Mesenchymal stem cell (in vitro differentiated cells and primary cell): ENCODE results near the gene ABTB2.
A peak's percentile ranks its signal among the peaks of the same experiment; 100 is the strongest.

Experiments used
- DNase-seq: peaks from one replicate; pipeline ENCODE4 v3.0.0-alpha.2; 2013
- H2AFZ ChIP-seq: one replicate; pipeline ENCODE4 v1.6.1; 2013; ENCODE audit warnings: low read depth, mild to moderate bottlenecking, control low read depth, inconsistent platforms, low read length, moderate library complexity
- H2AK5ac ChIP-seq: 2 replicates; pipeline ENCODE4 v1.6.1; 2013; ENCODE audit warnings: low read length, moderate library complexity, mild to moderate bottlenecking, inconsistent platforms; ENCODE audit not compliant: severe bottlenecking
- H2BK120ac ChIP-seq: one replicate; pipeline ENCODE4 v1.6.1; 2013; ENCODE audit warnings: low read depth, mild to moderate bottlenecking, inconsistent platforms, low read length, moderate library complexity
- H2BK12ac ChIP-seq, 2 experiments: one replicate each; pipeline ENCODE4 v1.6.1; 2013; ENCODE audit warnings: inconsistent platforms in 2 of 2, low read length in 2 of 2, mild to moderate bottlenecking in 2 of 2, moderate library complexity in 2 of 2, control low read depth in 1 of 2
- H2BK15ac ChIP-seq: one replicate; pipeline ENCODE4 v1.6.1; 2013; ENCODE audit warnings: mild to moderate bottlenecking, low read depth, inconsistent platforms; ENCODE audit not compliant: poor library complexity, severe bottlenecking
- H2BK5ac ChIP-seq: 2 replicates; pipeline ENCODE4 v1.6.1; 2013; ENCODE audit warnings: low read depth, mild to moderate bottlenecking, low read length, control low read depth, inconsistent platforms; ENCODE audit not compliant: poor library complexity, severe bottlenecking
- H3K14ac ChIP-seq, 2 experiments: one replicate each; pipeline ENCODE4 v1.6.1; 2013; ENCODE audit warnings: inconsistent platforms in 2 of 2, low read length in 2 of 2, control low read depth in 1 of 2, mild to moderate bottlenecking in 1 of 2, moderate library complexity in 1 of 2
- H3K18ac ChIP-seq, 2 experiments: one replicate each; pipeline ENCODE4 v1.6.1; 2013; ENCODE audit warnings: inconsistent platforms in 2 of 2, low read length in 2 of 2, control low read depth in 1 of 2, low read depth in 1 of 2, mild to moderate bottlenecking in 1 of 2
- H3K23ac ChIP-seq, 2 experiments: one replicate each; pipeline ENCODE4 v1.6.1; 2013; ENCODE audit warnings: inconsistent platforms in 2 of 2, low read length in 2 of 2, mild to moderate bottlenecking in 2 of 2, moderate library complexity in 2 of 2, control low read depth in 1 of 2
- H3K27ac ChIP-seq: 2 replicates; pipeline ENCODE4 v1.5.1; 2013; ENCODE audit warnings: mild to moderate bottlenecking, moderate library complexity, low read length, control low read depth, inconsistent platforms; ENCODE audit not compliant: poor library complexity, severe bottlenecking
- H3K27me3 ChIP-seq, 2 experiments: 2 replicates each; pipeline versions ENCODE4 v1.6.1 to v1.7.0; 2013; ENCODE audit warnings: low read length in 2 of 2, mild to moderate bottlenecking in 2 of 2, moderate library complexity in 2 of 2, control low read depth in 1 of 2, inconsistent platforms in 1 of 2; ENCODE audit not compliant: control insufficient read depth in 1 of 2, insufficient read depth in 1 of 2
- H3K36me3 ChIP-seq, 2 experiments: 2 replicates each; pipeline versions ENCODE4 v1.6.1 to v1.7.0; 2013; ENCODE audit warnings: low read length in 2 of 2, control low read depth in 1 of 2, inconsistent platforms in 1 of 2, low read depth in 1 of 2, mild to moderate bottlenecking in 1 of 2; ENCODE audit not compliant: insufficient read depth in 2 of 2, control insufficient read depth in 1 of 2
- H3K4ac ChIP-seq, 2 experiments: one replicate each; pipeline ENCODE4 v1.6.1; 2013; ENCODE audit warnings: inconsistent platforms in 2 of 2, low read length in 2 of 2, mild to moderate bottlenecking in 2 of 2, moderate library complexity in 2 of 2, control low read depth in 1 of 2, low read depth in 1 of 2
- H3K4me1 ChIP-seq: 2 replicates; pipeline ENCODE4 v1.6.1; 2013; ENCODE audit warnings: low read depth, low read length, control low read depth; ENCODE audit not compliant: control insufficient read depth, insufficient read depth
- H3K4me2 ChIP-seq: 2 replicates; pipeline ENCODE4 v1.6.1; 2013; ENCODE audit warnings: low read length, mild to moderate bottlenecking, inconsistent platforms; ENCODE audit not compliant: poor library complexity, severe bottlenecking
- H3K4me3 ChIP-seq, 2 experiments: 2 replicates each; pipeline versions ENCODE4 v1.5.1 to v1.7.0; 2013; ENCODE audit warnings: low read length in 2 of 2, mild to moderate bottlenecking in 2 of 2, control low read depth in 1 of 2, low read depth in 1 of 2; ENCODE audit not compliant: insufficient read depth in 1 of 2
- H3K79me1 ChIP-seq: replicated peaks from 2 replicates; pipeline ENCODE4 v1.6.1; 2013; ENCODE audit warnings: mild to moderate bottlenecking, control low read depth, low read length, inconsistent platforms; ENCODE audit not compliant: poor library complexity, severe bottlenecking
- H3K9ac ChIP-seq: 2 replicates; pipeline ENCODE4 v1.7.0; 2013; ENCODE audit warnings: mild to moderate bottlenecking, low read length, moderate library complexity
- H3K9me3 ChIP-seq: 2 replicates; pipeline ENCODE4 v1.7.0; 2013; ENCODE audit warnings: mild to moderate bottlenecking, low read length; ENCODE audit not compliant: control insufficient read depth
- H4K8ac ChIP-seq: one replicate; pipeline ENCODE4 v1.6.1; 2013; ENCODE audit warnings: inconsistent platforms, mild to moderate bottlenecking, low read length, moderate library complexity
- H4K91ac ChIP-seq: one replicate; pipeline ENCODE4 v1.6.1; 2013; ENCODE audit warnings: mild to moderate bottlenecking, low read length, inconsistent platforms
- WGBS: methylation state at CpG from one replicate; pipeline ENCODE4 v1.1.7; 2013; ENCODE audit warnings: mixed read lengths; 5-methylcytosine and 5-hydroxymethylcytosine counted together

Gene ABTB2

GRCh38 chr11:34206407-34207300 lies 151.2 kb downstream of the ABTB2 start:
- Histone ChIP-seq H3K27ac (no peak overlapping the region), H3K4me3 (no peak overlapping the region), H2AFZ (peak overlapping the region; percentile 15), H2BK12ac (no peak overlapping the region), H3K9ac (no peak overlapping the region), H3K36me3 (peaks cover 0 to 8% of the 10 kb centered on the region in 2 experiments), H3K23ac (no peak overlapping the region), H3K4ac (no peak overlapping the region), H3K4me1 (peaks cover 35% of the 10 kb centered on the region), H3K27me3 (no peaks in the 10 kb centered on the region), H3K18ac (peak overlapping the region in 1 of 2 experiments; percentile 25), H3K9me3 (no peaks in the 10 kb centered on the region), H4K91ac (no peak overlapping the region), H2BK120ac (no peak overlapping the region), H4K8ac (peak overlapping the region; percentile 10), H3K79me1 (peaks cover 22% of the 10 kb centered on the region), H2AK5ac (peak overlapping the region; percentile 13), H2BK15ac (no peak overlapping the region), H2BK5ac (peak overlapping the region; percentile 36), H3K4me2 (no peak overlapping the region), H3K14ac (peak overlapping the region in 1 of 2 experiments; percentile 0)
- no peak for DNase-seq
- 47% methylated on average over 5 of the region's 6 CpGs for WGBS

- Histone ChIP-seq H3K14ac (no peak overlapping the region), H3K4me3 (no peak overlapping the region), H3K18ac (no peak overlapping the region)
These were observed 152.3 kb downstream of the ABTB2 start for GRCh38 chr11:34205326-34206035.

GRCh38 chr11:34204396-34205279 lies 153.2 kb downstream of the ABTB2 start:
- DNase-seq, result no peak
- H3K79me1 ChIP-seq, result peaks cover 22% of the 10 kb centered on the region
- H3K4me3 ChIP-seq, result no peak overlapping the region
- no peak overlapping the region for H2BK12ac ChIP-seq
- no peak overlapping the region for H3K23ac ChIP-seq
- H3K14ac ChIP-seq, result no peak overlapping the region
- no peak overlapping the region for H3K9ac ChIP-seq
- H2BK120ac ChIP-seq, result no peak overlapping the region
- H3K36me3 ChIP-seq, result peaks cover 0 to 9% of the 10 kb centered on the region in 2 experiments
- no peak overlapping the region for H3K18ac ChIP-seq
- no peak overlapping the region for H4K8ac ChIP-seq
- H3K27ac ChIP-seq, result peak overlapping the region; percentile 55
- no peak overlapping the region for H2BK15ac ChIP-seq
- H4K91ac ChIP-seq, result no peak overlapping the region
- peaks cover 35% of the 10 kb centered on the region for H3K4me1 ChIP-seq
- WGBS, result 78% methylated on average over 17 of the region's 19 CpGs
- H3K27me3 ChIP-seq, result no peaks in the 10 kb centered on the region
- H3K4me2 ChIP-seq, result no peak overlapping the region
- H2AK5ac ChIP-seq, result peak overlapping the region; percentile 42
- H2BK5ac ChIP-seq, result no peak overlapping the region
- H2AFZ ChIP-seq, result no peak overlapping the region
- H3K9me3 ChIP-seq, result no peaks in the 10 kb centered on the region
- H3K4ac ChIP-seq, result no peak overlapping the region

More at GRCh38 chr11:34205326-34206035, 152.3 kb downstream of the ABTB2 start:
- Histone ChIP-seq H2BK5ac (no peak overlapping the region), H4K8ac (no peak overlapping the region), H3K36me3 (peaks cover 0 to 9% of the 10 kb centered on the region in 2 experiments), H3K4me2 (no peak overlapping the region), H2AK5ac (peak overlapping the region; percentile 32), H3K4me1 (peaks cover 35% of the 10 kb centered on the region), H3K79me1 (peaks cover 20% of the 10 kb centered on the region), H3K9ac (no peak overlapping the region), H2AFZ (no peak overlapping the region), H4K91ac (no peak overlapping the region), H2BK12ac (no peak overlapping the region), H3K27ac (peak overlapping the region; percentile 55), H3K27me3 (no peaks in the 10 kb centered on the region), H3K9me3 (no peaks in the 10 kb centered on the region), H2BK15ac (no peak overlapping the region), H3K23ac (no peak overlapping the region), H2BK120ac (no peak overlapping the region), H3K4ac (no peak overlapping the region)
- WGBS, result 42% methylated on average over 2 of the region's 4 CpGs
- DNase-seq, result no peak
